ENCODE results near the gene IL22.

Gene IL22, protein sequence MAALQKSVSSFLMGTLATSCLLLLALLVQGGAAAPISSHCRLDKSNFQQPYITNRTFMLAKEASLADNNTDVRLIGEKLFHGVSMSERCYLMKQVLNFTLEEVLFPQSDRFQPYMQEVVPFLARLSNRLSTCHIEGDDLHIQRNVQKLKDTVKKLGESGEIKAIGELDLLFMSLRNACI

DNA sequence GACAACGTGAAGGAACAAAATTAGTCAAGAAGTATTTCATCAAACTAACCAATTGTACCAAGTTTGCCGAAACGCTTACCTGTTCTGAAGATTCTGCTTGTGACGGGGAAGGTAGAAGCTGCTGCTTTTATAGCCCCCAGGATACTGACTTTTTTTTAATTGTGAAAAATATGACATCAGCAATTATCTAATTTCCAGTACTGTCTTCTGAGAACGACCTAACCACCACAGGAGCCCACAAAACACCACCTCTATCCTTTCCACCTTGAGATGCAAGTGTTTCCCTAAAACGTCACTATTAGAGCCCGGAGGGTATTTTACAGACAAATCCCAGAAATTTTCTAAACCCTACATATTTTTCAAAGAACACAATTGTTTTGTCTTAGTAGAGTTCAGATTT, at the start of gene IL22:
Gene IL22 (minus strand): TSS at position 101 of the 400 bp plus-strand sequence. CDS start 156 bp downstream, outside the sequence.
- H3K4me3 Mint-ChIP-seq, result no peak within 1 kb of the TSS

DNA sequence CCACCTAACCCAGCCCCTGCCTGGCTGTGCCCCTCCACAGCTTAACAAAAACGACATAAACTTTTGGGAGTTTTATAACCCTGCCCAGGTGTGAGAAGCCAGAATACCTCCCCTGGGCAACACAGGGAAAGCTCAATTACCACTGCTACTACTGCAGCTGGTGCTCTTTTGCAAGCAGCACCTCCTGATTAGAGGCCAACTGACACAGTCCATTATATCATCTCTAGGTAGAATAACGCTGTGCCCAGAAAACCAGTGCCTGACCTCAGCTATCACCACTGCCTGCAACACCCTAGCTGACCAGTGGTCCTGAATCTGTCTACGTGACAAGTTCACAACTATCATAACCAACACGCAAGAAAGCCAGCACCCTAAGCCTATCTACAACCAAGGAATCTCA, 44.5 kb upstream of the IL22 start:
- Mint-ChIP-seq H3K27ac (no peak overlapping the region), H3K27me3 (no peaks in the 10 kb centered on the region), H3K4me3 (no peak overlapping the region), H3K4me1 (ENCODE audit: low read depth) (no peaks in the 10 kb centered on the region), H3K9me3 (no peaks in the 10 kb centered on the region), H3K36me3 (ENCODE audit: low read depth) (peaks cover 39% of the 10 kb centered on the region)
- intact Hi-C loops (cut with micrococcal nuclease), result no loop called here

More for the DNA sequence above, at the start of gene IL22:
- intact Hi-C loops (cut with micrococcal nuclease), result no loop called here
- Mint-ChIP-seq H3K9me3 (no peaks in the 10 kb centered on the region), H3K36me3 (ENCODE audit: low read depth) (no peaks in the 10 kb centered on the region), H3K27ac (no peak within 1 kb of the TSS), H3K4me1 (ENCODE audit: low read depth) (no peaks in the 10 kb centered on the region), H3K27me3 (peaks cover 4% of the 10 kb centered on the region)

DNA sequence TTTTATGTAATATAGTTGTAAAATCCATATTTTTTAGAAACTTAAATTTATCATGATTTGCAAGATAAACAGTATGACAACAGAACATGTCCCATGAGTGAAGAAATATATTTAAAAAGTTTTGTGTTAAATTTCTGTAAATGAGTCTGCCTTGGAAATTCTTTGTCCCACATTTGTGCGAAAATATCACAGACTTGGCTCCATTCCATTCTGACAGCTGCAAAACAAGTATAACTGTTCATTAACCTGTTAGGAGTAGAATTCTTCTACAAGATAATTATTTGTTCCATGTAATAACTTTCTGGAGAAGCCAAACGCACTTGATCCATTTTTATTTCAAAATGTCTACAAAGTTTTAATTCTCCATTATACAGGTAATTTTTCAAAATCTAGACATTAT, 40.8 kb upstream of the IL22 start:
- H3K9me3 Mint-ChIP-seq, result no peaks in the 10 kb centered on the region
- H3K36me3 Mint-ChIP-seq (ENCODE audit: low read depth), result peaks cover 8% of the 10 kb centered on the region
- H3K4me3 Mint-ChIP-seq, result no peak overlapping the region
- H3K27ac Mint-ChIP-seq, result no peak overlapping the region
- intact Hi-C loops (cut with micrococcal nuclease), result no loop called here
- H3K4me1 Mint-ChIP-seq (ENCODE audit: low read depth), result no peaks in the 10 kb centered on the region
- no peaks in the 10 kb centered on the region for H3K27me3 Mint-ChIP-seq

DNA sequence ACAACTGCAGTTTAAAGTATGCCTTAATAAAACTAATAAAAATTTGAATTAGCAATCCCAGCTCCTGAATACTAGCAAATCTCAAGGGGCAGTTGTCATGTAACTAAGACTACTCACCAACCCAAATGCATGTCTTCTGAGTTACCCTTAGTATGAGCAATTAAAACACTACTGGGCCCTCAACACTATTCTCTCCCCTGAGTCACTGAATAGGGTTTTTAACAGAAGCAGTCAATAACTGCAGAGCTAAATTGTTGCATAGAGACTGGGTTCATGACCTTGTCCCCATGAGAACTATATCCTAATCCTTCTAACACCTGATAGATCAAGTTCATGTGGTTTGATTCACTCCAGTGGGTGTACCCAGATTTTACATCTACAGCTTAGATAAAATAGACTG, 39.9 kb upstream of the IL22 start:
- Mint-ChIP-seq H3K9me3 (no peaks in the 10 kb centered on the region), H3K27me3 (no peaks in the 10 kb centered on the region), H3K4me3 (no peak overlapping the region), H3K27ac (no peak overlapping the region), H3K36me3 (ENCODE audit: low read depth) (peaks cover 6% of the 10 kb centered on the region), H3K4me1 (ENCODE audit: low read depth) (no peaks in the 10 kb centered on the region)
- intact Hi-C loops (cut with micrococcal nuclease), result no loop called here

DNA sequence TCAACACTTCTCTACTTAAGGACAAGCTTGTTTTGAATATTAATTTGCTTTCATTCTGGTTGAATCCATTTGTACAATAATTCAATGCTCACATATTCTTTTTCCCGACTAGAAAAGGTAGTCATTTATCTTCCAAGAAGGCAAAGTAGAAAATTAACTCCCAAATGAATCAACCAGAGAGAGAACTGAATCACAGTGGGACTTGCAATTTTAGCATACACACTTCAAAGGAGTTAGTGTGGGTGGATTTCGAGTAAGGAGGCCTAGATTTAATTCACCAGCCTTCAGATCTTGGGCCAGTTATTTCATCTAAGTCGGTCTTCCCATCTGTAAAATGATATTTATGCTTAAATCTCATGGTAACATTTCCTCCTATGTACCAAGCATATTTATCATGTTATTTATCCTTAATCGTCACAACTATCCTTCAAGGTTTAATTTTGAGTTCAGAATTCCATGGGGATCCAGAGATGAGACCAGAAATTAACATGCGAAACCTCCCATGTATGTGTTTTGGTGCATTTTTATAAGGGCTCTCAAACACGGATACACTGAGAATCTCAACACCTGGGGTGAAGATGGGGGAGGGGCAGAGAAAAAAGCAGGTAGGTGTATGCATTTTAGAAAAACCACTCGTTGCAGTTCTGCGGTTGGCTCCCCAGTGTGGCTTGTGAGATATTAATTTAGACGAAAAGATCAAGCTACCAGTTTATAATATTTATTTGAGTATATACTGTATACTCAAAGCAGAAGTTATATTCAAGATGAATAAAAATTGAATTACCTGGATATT, 38.9 kb upstream of the IL22 start:
- Mint-ChIP-seq H3K4me3 (no peak overlapping the region), H3K4me1 (ENCODE audit: low read depth) (no peaks in the 10 kb centered on the region), H3K27ac (no peak overlapping the region), H3K9me3 (no peaks in the 10 kb centered on the region), H3K27me3 (no peaks in the 10 kb centered on the region), H3K36me3 (ENCODE audit: low read depth) (peaks cover 6% of the 10 kb centered on the region)
- intact Hi-C loops (cut with micrococcal nuclease), result no loop called here

DNA sequence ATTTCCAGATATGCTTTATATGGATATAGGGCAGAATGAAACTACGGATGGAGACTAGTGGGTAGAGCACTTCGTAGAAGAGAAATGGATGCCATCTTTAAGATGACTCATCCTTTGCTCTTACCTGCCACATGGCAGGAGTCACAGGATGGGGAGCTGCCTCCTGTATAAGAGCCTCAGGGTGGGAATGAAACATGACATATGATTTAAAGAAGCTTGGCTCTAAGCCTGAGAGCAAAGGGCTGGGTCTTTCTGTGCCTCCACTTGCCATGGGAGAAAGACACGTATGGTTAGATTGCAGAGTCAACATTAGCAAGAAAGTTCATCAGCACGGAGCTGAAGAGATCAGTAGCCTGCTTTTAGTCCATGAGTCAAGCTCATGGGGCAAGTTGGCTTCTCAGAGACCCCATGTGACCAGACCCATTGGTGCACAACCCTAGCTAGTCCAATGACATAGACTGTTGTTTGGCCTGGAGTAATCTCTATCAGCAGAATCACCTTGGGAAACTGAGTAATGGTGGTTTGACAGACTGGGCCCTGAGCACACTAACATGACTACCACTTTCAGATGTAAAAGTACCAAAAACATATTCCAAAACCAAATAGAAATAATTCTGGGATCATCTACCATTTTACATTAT, 38.1 kb upstream of the IL22 start:
- H3K4me3 Mint-ChIP-seq, result no peak overlapping the region
- H3K4me1 Mint-ChIP-seq (ENCODE audit: low read depth), result no peaks in the 10 kb centered on the region
- H3K9me3 Mint-ChIP-seq, result no peaks in the 10 kb centered on the region
- H3K27me3 Mint-ChIP-seq, result no peaks in the 10 kb centered on the region
- H3K36me3 Mint-ChIP-seq (ENCODE audit: low read depth), result peaks cover 6% of the 10 kb centered on the region
- no peak overlapping the region for H3K27ac Mint-ChIP-seq
- intact Hi-C loops (cut with micrococcal nuclease), result no loop called here

DNA sequence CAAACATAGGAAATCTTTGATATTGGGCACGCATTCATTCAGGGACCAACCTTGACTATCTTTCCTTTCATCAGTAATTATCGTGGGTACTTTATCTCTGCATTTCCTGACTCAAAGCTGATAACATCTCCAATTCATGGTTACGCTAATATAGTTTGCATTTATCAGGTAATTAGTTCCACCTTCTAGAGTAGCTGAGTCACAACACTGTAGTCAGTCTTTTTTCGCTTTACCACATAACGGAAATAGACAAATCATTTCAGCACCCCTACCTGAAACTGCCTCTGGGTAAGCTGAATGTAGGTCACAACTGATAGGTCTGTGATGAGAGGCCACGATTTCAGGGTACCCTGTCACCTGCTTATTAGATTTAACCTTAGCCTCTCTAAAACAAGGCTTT, 36.7 kb upstream of the IL22 start:
- Mint-ChIP-seq H3K27me3 (no peaks in the 10 kb centered on the region), H3K4me3 (no peak overlapping the region), H3K4me1 (ENCODE audit: low read depth) (no peaks in the 10 kb centered on the region), H3K9me3 (no peaks in the 10 kb centered on the region), H3K36me3 (ENCODE audit: low read depth) (peaks cover 6% of the 10 kb centered on the region), H3K27ac (no peak overlapping the region)
- intact Hi-C loops (cut with micrococcal nuclease), result no loop called here

DNA sequence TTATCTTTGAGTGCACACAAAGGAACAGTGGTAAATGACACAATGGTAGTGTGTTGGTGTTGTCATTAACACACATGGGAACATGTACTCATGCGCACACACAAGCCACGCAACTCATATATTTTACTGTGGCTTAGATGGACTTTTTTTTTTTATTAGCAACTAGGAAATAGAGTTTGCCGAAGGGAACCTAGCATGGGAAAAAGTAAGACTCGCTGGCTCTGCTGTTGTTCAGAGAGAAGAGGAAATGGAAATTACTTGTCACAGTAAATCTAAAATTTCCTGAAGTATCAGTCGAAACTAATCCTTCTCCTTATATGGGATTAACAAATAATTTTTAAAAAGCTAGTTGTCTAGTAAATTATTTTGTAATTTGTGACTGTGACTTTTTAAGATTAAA, 33.7 kb upstream of the IL22 start:
- no peaks in the 10 kb centered on the region for H3K27me3 Mint-ChIP-seq
- intact Hi-C loops (cut with micrococcal nuclease), result no loop called here
- H3K27ac Mint-ChIP-seq, result no peak overlapping the region
- H3K36me3 Mint-ChIP-seq (ENCODE audit: low read depth), result no peaks in the 10 kb centered on the region
- no peaks in the 10 kb centered on the region for H3K9me3 Mint-ChIP-seq
- H3K4me3 Mint-ChIP-seq, result no peak overlapping the region
- no peaks in the 10 kb centered on the region for H3K4me1 Mint-ChIP-seq (ENCODE audit: low read depth)

DNA sequence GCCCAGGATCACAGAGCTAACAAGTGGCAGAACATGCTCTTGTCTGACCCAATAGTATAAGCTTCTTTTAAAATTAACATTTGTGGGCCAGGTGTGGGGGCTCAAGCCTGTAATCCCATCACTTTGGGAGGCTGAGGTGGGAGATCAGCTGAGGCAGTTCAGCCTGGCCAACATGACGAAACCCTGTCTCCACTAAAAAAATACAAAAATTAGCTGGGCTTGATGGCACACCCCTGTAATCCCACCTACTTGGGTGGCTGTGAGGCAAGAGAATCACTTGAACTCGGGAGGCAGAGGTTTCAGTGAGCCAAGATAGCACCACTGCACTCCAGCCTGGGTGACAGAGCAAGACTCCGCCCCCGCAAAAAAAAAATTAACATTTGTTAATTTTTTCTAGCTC, 33.0 kb upstream of the IL22 start:
- intact Hi-C loops (cut with micrococcal nuclease), result no loop called here
- no peaks in the 10 kb centered on the region for H3K4me1 Mint-ChIP-seq (ENCODE audit: low read depth)
- H3K4me3 Mint-ChIP-seq, result no peak overlapping the region
- H3K27ac Mint-ChIP-seq, result no peak overlapping the region
- no peaks in the 10 kb centered on the region for H3K27me3 Mint-ChIP-seq
- no peaks in the 10 kb centered on the region for H3K9me3 Mint-ChIP-seq
- no peaks in the 10 kb centered on the region for H3K36me3 Mint-ChIP-seq (ENCODE audit: low read depth)

DNA sequence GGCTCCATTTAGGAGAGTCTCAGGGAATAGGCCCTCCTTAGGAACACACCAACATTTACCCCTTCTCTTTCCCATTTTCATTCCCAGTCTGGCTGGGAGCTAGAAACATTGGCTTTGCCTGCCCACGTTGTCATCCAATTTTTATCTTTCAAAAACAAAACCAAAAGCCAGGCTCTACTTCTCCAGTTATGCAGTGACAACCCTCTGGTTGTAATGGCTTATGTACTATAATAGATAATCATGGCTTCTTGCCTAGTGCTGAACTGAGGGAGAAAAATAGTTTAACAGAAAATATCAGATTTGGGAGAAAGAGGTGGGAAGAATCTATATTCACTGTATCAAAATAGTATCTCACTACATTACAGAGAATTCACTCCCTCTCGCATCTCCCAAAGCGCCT, 32.1 kb upstream of the IL22 start:
- intact Hi-C loops (cut with micrococcal nuclease), result no loop called here
- Mint-ChIP-seq H3K36me3 (ENCODE audit: low read depth) (no peaks in the 10 kb centered on the region), H3K27me3 (no peaks in the 10 kb centered on the region), H3K27ac (no peak overlapping the region), H3K4me1 (ENCODE audit: low read depth) (no peaks in the 10 kb centered on the region), H3K9me3 (no peaks in the 10 kb centered on the region), H3K4me3 (no peak overlapping the region)

DNA sequence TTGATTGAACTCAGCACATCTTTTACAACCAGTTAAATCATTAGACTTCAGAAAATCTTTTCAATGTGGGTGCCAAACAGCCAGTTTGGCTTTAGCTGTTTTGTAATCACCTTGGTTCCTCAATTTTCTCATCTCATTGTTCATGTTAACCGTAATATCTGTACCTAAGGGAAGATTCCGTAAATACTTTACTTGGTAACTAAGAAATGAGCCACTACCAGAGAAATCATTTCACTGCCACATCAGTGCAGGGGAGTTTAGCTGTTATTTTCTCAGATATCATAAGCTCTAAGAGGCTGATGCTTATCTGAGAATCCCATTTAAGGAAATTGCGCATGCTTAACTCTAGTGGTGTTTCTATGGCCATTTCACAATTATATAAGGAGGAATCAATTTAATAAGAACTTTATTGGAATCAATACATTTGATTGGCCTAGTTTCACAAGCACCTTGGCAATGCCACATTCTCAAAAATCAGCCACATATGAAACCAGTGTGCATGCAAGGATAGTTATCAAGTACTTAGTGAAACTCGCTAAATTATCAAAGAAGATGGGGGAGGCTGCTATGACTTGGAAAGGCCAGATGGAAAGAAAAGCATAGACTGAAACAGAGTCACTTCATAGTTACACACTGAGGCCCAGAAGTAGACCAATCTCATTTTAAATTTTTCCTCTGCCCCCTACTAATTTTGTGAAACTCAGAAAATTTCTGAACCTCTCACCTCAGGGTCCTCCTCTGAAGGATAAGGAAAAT, 28.1 kb upstream of the IL22 start:
- Mint-ChIP-seq H3K27me3 (no peaks in the 10 kb centered on the region), H3K27ac (no peak overlapping the region), H3K4me3 (no peak overlapping the region), H3K4me1 (ENCODE audit: low read depth) (no peaks in the 10 kb centered on the region), H3K9me3 (no peaks in the 10 kb centered on the region), H3K36me3 (ENCODE audit: low read depth) (no peaks in the 10 kb centered on the region)
- intact Hi-C loops (cut with micrococcal nuclease), result no loop called here

DNA sequence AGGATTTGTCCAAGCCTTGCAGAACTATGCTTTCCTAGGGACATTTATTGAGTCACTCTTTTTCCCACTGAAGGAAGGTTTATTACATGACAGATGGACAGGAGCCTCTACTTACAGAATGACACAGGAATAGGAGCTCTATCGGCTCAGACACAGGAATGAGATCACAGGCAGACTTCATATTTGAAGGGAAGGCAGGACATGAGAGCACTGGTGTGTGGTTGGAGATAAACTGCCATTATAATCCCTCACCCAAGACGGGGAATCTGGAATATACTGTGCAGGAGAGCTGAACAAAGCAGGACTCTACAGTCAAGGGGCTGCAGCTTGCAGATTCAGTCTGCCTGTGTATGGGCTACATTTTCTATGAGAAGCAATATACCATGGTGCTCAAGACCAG, 26.8 kb upstream of the IL22 start:
- no peaks in the 10 kb centered on the region for H3K9me3 Mint-ChIP-seq
- intact Hi-C loops (cut with micrococcal nuclease), result no loop called here
- no peak overlapping the region for H3K4me3 Mint-ChIP-seq
- no peaks in the 10 kb centered on the region for H3K36me3 Mint-ChIP-seq (ENCODE audit: low read depth)
- no peaks in the 10 kb centered on the region for H3K4me1 Mint-ChIP-seq (ENCODE audit: low read depth)
- H3K27ac Mint-ChIP-seq, result no peak overlapping the region
- no peaks in the 10 kb centered on the region for H3K27me3 Mint-ChIP-seq

DNA sequence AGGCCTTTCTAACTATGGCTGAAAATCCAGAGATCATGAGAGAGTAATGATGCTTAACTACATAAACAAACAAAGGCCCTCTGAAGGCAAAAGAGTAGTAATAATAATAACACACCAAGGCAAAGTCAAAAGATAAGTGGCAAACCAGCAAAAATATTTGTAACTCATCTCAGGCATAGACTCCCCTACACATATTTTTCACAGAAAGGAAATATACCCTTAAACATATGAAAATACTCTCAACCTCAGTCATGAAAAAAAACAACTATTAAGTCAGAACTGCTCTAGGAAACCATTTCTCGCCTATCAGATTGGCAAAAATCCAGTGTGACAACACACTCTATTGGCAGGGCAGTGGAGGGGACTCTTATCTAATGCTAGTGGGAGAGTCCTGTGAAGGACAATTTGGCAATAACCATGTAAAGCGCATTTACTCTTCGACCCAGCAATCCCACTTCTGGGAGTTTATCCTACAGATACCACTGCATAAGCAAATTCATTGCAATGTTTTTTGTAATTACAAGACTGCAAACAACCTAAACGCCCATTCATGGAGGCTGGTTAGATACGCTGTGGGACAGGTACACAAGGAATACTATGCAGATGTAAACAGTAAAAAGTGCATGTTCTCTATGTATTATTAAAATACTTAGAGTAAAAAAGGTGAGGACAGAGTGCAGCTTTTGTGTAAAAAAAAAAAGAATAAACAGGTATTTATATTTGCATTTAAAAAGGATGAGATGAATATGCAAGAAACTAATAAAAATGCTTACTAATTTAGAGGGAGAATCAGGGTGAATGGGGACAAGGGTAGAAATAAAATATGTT, 26.0 kb upstream of the IL22 start:
- H3K36me3 Mint-ChIP-seq (ENCODE audit: low read depth), result no peaks in the 10 kb centered on the region
- H3K9me3 Mint-ChIP-seq, result no peaks in the 10 kb centered on the region
- no peak overlapping the region for H3K27ac Mint-ChIP-seq
- intact Hi-C loops (cut with micrococcal nuclease), result no loop called here
- H3K27me3 Mint-ChIP-seq, result no peaks in the 10 kb centered on the region
- H3K4me3 Mint-ChIP-seq, result no peak overlapping the region
- H3K4me1 Mint-ChIP-seq (ENCODE audit: low read depth), result no peaks in the 10 kb centered on the region

All from dendritic cell treated with granulocyte-macrophage colony-stimulating factor and Interleukin-4, amounts not matched to agents 40 ng/mL and 50 ng/mL, for 4 days (primary cell).